Adipocyte (in vitro differentiated cells): Measurements from ENCODE around the gene RHBDD1.
"Not testable (repeated sequence)": the region's sequence is repeated elsewhere in the genome, so short reads cannot be mapped to it uniquely, and the experiment has no call there.

Source experiments
- DNase-seq: peaks from one replicate; pipeline ENCODE4 v3.0.0-alpha.2; 2015; ENCODE audit warnings: low read depth
- H3K27me3 ChIP-seq: replicated peaks from 2 replicates; pipeline ENCODE4 v1.7.0; 2013; ENCODE audit warnings: mild to moderate bottlenecking, low read length, moderate library complexity; ENCODE audit not compliant: control insufficient read depth, insufficient read depth
- H3K36me3 ChIP-seq: 2 replicates; pipeline ENCODE4 v1.7.0; 2013; ENCODE audit warnings: low read length, mild to moderate bottlenecking, moderate library complexity; ENCODE audit not compliant: control insufficient read depth, insufficient read depth, severe bottlenecking
- H3K4me1 ChIP-seq: 2 replicates; pipeline ENCODE4 v1.7.0; 2013; ENCODE audit warnings: mild to moderate bottlenecking, low read length, moderate library complexity; ENCODE audit not compliant: control insufficient read depth, insufficient read depth
- H3K4me3 ChIP-seq: 2 replicates; pipeline ENCODE4 v1.7.0; 2013; ENCODE audit warnings: mild to moderate bottlenecking, low read length, moderate library complexity
- H3K9ac ChIP-seq: 2 replicates; pipeline ENCODE4 v1.7.0; 2013; ENCODE audit warnings: mild to moderate bottlenecking, low read length, moderate library complexity
- H3K9me3 ChIP-seq: 2 replicates; pipeline ENCODE4 v1.7.0; 2013; ENCODE audit warnings: mild to moderate bottlenecking, low read length, moderate library complexity; ENCODE audit not compliant: control insufficient read depth

RHBDD1 gene

DNA sequence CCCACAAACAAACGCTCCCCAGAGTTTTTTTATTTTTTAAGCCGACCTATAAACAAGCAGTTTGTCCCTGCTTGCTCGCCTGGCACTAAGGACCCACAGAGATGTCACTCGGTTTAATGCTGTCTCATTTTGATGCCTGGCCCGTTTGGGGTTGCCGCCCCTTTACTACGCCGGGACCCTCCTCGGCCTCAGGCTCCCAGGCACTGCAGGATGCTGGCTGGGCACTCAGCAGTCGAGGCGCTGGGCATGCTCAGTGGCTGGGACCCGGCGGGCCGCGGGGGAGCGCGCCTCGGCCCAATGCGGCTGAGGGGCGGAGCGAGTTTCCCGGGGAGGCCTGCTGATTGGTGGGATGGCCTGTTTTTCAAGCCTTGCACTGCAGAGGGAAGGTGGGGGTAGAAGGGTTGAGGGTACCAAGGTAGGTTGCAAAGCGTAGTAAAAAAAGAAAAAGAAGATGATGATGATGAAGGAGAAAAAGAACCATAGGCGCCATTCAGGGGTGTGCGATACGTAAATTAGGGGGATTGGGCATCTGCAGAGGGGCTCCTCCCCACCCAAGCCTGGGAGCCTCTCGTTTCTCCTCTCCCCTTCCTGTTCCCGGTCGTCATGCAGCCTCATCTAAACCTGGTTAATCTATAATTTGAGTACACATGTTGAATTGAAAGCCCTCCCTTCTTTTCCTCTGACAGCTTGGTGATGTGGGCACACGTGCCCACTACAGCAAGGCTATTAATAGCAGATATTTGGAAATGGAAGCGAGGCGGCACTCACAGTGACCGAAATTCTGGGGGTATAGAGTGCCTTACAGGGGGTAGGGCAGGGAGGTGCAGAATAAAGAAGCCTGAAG, 34.7 kb upstream of the RHBDD1 start:
- Histone ChIP-seq H3K9me3 (no peaks in the 10 kb centered on the region), H3K4me1 (peaks cover 40% of the 10 kb centered on the region)

DNA sequence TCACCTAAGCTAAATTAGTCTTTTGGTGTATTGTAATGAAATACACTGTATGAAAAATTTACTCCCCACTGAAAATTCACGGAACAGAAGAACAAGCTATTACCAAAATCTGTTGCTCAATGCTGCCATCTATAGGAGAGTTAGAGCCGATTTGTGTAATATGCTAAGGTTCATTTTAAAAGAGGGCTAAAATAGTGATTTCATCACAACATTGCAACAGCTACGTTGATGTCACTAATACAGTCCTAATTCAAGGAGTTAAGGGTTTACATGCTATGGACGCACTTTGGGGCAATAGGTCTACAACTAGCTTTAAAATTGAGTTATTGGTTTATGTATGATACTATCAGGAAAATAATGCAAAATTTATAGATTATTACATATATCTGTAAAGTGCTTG, 33.3 kb upstream of the RHBDD1 start:
- Histone ChIP-seq H3K9ac (peak overlapping the region; percentile 54), H3K4me3 (peak overlapping the region; percentile 36), H3K36me3 (no peaks in the 10 kb centered on the region), H3K9me3 (no peaks in the 10 kb centered on the region), H3K27me3 (no peaks in the 10 kb centered on the region), H3K4me1 (peaks cover 26% of the 10 kb centered on the region)
- peak; percentile 97 for DNase-seq

More for the DNA sequence above, 34.7 kb upstream of the RHBDD1 start:
- no peaks in the 10 kb centered on the region for H3K27me3 ChIP-seq
- H3K4me3 ChIP-seq, result no peak overlapping the region
- peaks cover 2% of the 10 kb centered on the region for H3K36me3 ChIP-seq
- H3K9ac ChIP-seq, result peak overlapping the region; percentile 93
- peak; percentile 51 for DNase-seq

DNA sequence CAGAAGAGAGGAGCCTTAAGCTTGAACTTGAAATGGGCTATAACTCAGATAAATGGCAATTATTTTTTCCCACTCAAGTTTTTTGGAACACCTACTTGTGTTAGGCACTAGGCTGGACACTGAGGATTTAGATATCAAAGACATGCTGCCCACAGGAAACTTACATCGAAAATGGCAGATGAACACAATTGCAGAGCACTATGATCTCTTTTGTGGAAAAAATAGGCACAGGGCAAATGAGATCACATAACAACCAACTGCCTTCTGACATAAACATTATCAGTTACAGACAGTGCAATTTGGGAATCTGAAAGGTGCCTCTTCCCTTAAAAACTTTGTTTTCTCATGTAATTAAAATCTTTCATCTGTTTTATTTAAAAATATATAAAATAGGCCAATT, 32.4 kb upstream of the RHBDD1 start:
- H3K36me3 ChIP-seq, result no peaks in the 10 kb centered on the region
- no peak for DNase-seq
- H3K9me3 ChIP-seq, result no peaks in the 10 kb centered on the region
- no peak overlapping the region for H3K4me3 ChIP-seq
- no peaks in the 10 kb centered on the region for H3K27me3 ChIP-seq
- peaks cover 20% of the 10 kb centered on the region for H3K4me1 ChIP-seq
- H3K9ac ChIP-seq, result no peak overlapping the region

DNA sequence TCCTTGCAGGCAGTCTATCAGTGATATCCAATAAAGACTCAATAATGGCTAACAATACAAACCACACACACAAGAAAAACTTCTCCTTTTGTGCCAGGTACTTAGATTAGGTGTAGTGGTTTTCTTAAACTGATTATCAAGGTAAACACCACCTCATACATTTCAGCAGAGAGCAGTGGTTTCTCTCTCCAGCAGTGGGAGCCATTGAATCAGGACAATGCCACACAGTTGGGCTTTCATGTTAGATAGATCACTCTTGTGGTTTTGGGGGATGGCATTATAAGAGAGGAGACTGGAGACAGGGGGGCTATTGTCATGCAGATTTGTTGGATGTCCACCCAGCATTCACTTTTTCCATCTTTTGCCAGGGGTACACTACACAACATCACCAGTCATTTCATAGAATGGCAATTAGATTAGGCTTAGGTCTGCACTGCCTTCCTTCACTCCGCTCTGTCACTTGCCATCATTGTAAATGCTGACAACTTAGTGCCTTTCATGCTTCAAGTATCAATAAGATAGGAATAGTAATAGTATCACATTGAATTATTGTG, 22.6 kb upstream of the RHBDD1 start:
- H3K27me3 ChIP-seq, result no peaks in the 10 kb centered on the region
- H3K9ac ChIP-seq, result no peak overlapping the region
- H3K4me3 ChIP-seq, result no peak overlapping the region
- DNase-seq, result peak; percentile 30
- H3K4me1 ChIP-seq, result no peaks in the 10 kb centered on the region
- no peaks in the 10 kb centered on the region for H3K9me3 ChIP-seq
- H3K36me3 ChIP-seq, result no peaks in the 10 kb centered on the region

DNA sequence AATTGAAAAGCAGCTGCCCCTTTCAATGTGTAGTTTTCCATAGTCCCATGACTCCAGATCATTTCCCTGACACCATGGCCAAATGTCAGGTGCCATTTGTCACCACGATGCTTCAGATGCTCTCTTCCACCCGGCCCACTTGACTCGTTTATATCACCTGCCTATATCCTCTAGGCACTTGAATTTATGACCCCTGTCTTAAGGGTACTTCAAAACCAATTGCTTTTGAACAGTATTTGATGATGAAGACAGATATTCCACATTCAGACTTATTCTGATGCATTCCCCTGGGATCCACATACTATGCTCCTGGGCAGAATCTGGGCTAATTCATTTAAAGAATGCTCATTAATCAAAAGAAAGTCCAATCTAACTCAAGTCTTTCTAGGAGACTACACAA, 16.9 kb upstream of the RHBDD1 start:
- peaks cover 7% of the 10 kb centered on the region for H3K4me1 ChIP-seq
- no peak overlapping the region for H3K4me3 ChIP-seq
- H3K9me3 ChIP-seq, result no peaks in the 10 kb centered on the region
- no peak for DNase-seq
- no peaks in the 10 kb centered on the region for H3K36me3 ChIP-seq
- H3K9ac ChIP-seq, result no peak overlapping the region
- H3K27me3 ChIP-seq, result no peaks in the 10 kb centered on the region

DNA sequence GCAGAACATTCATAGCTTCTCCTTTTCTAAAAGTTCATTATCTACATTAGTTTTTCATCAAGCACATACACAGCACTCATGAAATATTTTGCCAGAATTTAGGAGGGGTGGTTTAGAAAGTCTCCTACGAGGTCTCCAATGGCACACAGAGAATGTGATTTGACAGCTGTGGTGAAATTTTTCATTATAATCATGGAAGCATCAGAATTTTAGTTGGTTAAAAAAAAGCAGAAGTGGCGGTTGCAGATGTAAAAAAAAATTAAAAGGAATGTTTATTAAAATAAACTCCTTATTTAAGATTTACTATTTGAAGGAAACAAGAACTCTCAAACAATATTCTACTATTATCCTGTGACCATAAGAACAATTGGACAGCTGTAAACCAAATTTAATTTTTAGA, 10.8 kb upstream of the RHBDD1 start:
- H3K36me3 ChIP-seq, result no peaks in the 10 kb centered on the region
- H3K4me3 ChIP-seq, result no peak overlapping the region
- H3K9me3 ChIP-seq, result no peaks in the 10 kb centered on the region
- H3K9ac ChIP-seq, result no peak overlapping the region
- peaks cover 10% of the 10 kb centered on the region for H3K4me1 ChIP-seq
- no peak for DNase-seq
- no peaks in the 10 kb centered on the region for H3K27me3 ChIP-seq

DNA sequence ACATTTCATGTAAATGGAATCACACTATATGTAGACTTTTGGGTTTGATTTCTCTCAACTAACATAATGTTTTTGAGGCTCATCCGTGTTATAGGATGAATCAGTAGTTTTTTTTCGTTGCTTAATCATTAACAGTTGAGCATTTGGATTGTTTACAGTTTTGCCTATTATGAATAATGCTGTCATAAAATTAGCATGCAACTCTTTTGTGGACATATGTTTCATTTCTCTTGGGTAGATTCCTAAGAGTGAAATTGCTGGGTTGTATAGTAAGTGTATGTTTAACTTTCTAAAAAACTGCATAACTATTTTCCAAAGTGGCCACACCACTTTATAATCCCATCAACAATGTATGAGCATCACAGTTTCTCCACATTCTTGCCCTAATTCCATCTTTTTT, 7.7 kb upstream of the RHBDD1 start:
- no peaks in the 10 kb centered on the region for H3K27me3 ChIP-seq
- H3K4me1 ChIP-seq, result peaks cover 17% of the 10 kb centered on the region
- no peak overlapping the region for H3K4me3 ChIP-seq
- DNase-seq, result peak; percentile 11
- no peaks in the 10 kb centered on the region for H3K9me3 ChIP-seq
- no peak overlapping the region for H3K9ac ChIP-seq
- no peaks in the 10 kb centered on the region for H3K36me3 ChIP-seq

DNA sequence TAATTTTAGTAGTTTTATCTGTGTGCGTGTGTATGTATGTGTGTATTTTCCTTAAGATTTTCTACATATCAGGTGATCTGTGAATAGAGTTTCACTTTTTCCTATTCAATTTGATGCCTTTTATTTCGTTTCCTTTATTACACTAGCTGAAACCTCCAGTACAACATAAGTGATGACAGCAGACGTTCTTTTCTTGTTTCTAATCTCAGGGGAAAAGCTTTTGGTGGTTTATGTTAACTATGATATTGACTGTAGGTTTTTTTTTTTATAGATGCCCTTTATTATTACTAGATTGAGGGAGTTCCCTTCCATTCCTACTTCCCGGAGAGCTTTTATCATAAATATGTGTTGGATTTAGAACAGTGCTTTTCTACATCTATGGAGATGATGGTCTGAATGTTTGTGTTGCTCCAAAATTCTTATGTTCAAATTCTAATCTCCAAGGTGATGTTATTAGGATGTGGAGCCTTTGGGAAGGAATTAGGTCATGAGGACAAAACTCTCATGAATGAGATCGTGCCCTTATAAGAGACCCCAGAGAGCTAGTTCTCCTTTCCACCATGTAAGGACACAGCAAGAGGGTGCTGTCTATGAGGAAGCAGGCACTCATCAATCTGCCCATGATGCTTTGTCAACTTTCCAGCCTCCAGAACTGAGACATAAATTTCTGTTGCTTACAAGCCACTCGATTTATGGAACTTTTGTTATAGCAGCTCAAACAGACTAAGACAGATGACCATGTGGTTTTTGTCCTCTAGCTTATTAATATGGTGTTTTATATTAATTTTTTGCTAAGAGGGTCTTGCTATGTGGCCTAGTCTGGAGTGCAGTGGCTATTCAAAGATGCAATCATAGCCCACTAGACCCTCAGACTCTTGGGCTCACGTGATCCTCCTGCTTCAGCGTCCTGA, 5.9 kb upstream of the RHBDD1 start:
- DNase-seq, result no peak
- no peaks in the 10 kb centered on the region for H3K27me3 ChIP-seq
- H3K9ac ChIP-seq, result no peak overlapping the region
- no peak overlapping the region for H3K4me3 ChIP-seq
- H3K4me1 ChIP-seq, result peaks cover 23% of the 10 kb centered on the region
- no peaks in the 10 kb centered on the region for H3K36me3 ChIP-seq
- no peaks in the 10 kb centered on the region for H3K9me3 ChIP-seq

DNA sequence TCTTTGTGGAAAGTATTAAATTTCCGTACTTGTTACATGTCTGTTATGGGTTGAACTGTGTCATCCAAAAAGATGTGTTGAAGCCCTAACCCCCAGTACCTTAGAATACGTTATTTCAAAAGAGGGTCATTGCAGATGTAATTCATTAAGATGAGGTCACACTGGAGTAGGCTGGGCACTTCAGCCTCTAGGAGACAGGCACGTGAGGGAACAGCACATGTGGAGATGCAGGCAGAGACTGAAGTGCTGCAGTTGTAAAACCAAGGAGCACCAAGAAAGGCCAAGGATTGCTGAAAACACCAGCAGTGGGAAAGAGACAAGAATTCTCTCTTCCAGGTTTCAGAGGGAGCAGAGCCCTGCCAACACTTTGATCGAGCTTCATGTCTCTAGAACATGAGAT, 4.6 kb upstream of the RHBDD1 start:
- no peak for DNase-seq
- H3K9ac ChIP-seq, result no peak overlapping the region
- H3K4me3 ChIP-seq, result no peak overlapping the region
- no peaks in the 10 kb centered on the region for H3K27me3 ChIP-seq
- H3K9me3 ChIP-seq, result no peaks in the 10 kb centered on the region
- H3K36me3 ChIP-seq, result no peaks in the 10 kb centered on the region
- H3K4me1 ChIP-seq, result peaks cover 28% of the 10 kb centered on the region

DNA sequence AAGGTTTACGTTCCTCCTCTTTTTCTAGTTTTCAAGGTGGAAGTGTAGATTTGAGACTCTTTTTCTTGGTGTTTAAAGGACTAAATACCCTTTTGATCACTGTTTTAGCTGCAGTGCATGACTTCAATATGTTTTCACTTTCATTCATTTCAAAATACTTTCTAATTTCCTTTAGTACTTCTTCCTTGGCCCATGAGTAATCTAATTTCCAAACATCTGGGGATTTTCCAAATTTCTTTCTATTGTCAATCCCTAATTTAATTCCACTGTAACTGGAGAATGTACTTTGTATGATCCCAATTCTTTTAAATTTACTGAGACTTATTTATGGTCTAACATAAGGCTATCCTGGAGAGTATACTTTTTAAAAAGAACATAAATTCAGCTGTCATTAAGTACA, 3.8 kb upstream of the RHBDD1 start:
- no peak overlapping the region for H3K9ac ChIP-seq
- H3K27me3 ChIP-seq, result no peaks in the 10 kb centered on the region
- no peaks in the 10 kb centered on the region for H3K9me3 ChIP-seq
- H3K36me3 ChIP-seq, result no peaks in the 10 kb centered on the region
- DNase-seq, result peak; percentile 34
- H3K4me3 ChIP-seq, result no peak overlapping the region
- H3K4me1 ChIP-seq, result peaks cover 33% of the 10 kb centered on the region

DNA sequence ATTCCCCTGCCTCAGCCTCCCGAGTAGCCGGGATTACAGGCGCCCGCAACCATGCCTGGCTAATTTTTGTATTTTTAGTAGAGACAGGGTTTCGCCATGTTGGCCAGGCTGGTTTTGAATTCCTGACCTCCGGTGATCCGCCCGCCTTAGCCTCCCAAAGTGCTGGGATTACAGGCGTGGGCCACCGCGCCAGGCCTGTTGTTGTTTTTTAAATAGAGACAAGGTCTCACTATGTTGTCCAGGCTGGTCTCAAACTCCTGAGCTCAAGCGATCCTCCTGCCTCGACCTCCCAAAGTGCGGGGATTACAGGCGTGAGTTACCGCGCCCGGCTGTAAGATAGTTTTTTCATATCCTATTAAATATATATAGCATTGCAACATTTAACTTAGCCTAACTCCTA, 974 bp upstream of the RHBDD1 start:
- H3K4me3 ChIP-seq, result peak overlapping the region; percentile 94
- DNase-seq, H3K36me3 ChIP-seq, H3K27me3 ChIP-seq, H3K9me3 ChIP-seq: not testable (repeated sequence)
- peaks cover 35% of the 10 kb centered on the region for H3K4me1 ChIP-seq
- H3K9ac ChIP-seq, result peak overlapping the region; percentile 97
